ENCODE results near the gene KLHL26. TPM values are rescaled to one million over a fixed set of nuclear protein-coding genes. Genes with fewer than 3 reads are reported as not detected.

The KLHL26 gene
- total and polyA plus RNA-seq, 9 of the 15 experiments (the other 6 are each of a cell fraction or from before 2014, with no cell fraction given): 0.13 to 13.3 (median 1.4) TPM

GRCh38 chr19:18675779-18676178 lies 39.0 kb downstream of the KLHL26 start (continued):
- peak; percentile 69 to 73 (median 70) for TF ChIP-seq CTCF (IDR thresholded peaks at IDR 0.05 in 2 of 3, conservative IDR thresholded peaks at IDR 0.05 in 1 of 3; ENCODE audit: insufficient read depth in 2 of 3, low read depth in 1 of 3, low read length in 3 of 3)
- no peak for TF ChIP-seq FOXM1 (IDR thresholded peaks at IDR 0.05; ENCODE audit: low read depth)
- TF ChIP-seq FOXM1 (CRISPR knock-in tag; IDR thresholded peaks at IDR 0.05; ENCODE audit: low read depth): no peak
- peak; percentile 37; the same call in 1 of the 2 replicates for TF ChIP-seq STAG1 (CRISPR knock-in tag; IDR thresholded peaks at IDR 0.05; ENCODE audit: borderline replicate concordance)
- TF ChIP-seq MAZ (CRISPR knock-in tag; conservative IDR thresholded peaks at IDR 0.05 in 1 of 2, IDR thresholded peaks at IDR 0.05 in 1 of 2): peak in 1 of 2 experiments; percentile 63; a peak in 2 of 4 replicates
- 0 out of 2 replicates have a peak, but pooled peaks have one; percentile 24 for TF ChIP-seq ARID2 (IDR thresholded peaks at IDR 0.05)
- no peak for TF ChIP-seq KAT2B (IDR thresholded peaks at IDR 0.05; ENCODE audit: low read depth, low read length)
- TF ChIP-seq TARDBP (IDR thresholded peaks at IDR 0.05): no peak
- TF ChIP-seq, protein P1, sequence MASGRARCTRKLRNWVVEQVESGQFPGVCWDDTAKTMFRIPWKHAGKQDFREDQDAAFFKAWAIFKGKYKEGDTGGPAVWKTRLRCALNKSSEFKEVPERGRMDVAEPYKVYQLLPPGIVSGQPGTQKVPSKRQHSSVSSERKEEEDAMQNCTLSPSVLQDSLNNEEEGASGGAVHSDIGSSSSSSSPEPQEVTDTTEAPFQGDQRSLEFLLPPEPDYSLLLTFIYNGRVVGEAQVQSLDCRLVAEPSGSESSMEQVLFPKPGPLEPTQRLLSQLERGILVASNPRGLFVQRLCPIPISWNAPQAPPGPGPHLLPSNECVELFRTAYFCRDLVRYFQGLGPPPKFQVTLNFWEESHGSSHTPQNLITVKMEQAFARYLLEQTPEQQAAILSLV (tag; IDR thresholded peaks at IDR 0.05): no peak
- peak; percentile 54 to 75 for TF ChIP-seq RAD21 (CRISPR knock-in tag; conservative IDR thresholded peaks at IDR 0.05 in 1 of 2, IDR thresholded peaks at IDR 0.05 in 1 of 2)
- no peak for TF ChIP-seq DIDO1 (tag; IDR thresholded peaks at IDR 0.05; ENCODE audit: low read depth)
- no peak for TF ChIP-seq E2F3 (CRISPR knock-in tag; IDR thresholded peaks at IDR 0.05)
- TF ChIP-seq, protein P2, sequence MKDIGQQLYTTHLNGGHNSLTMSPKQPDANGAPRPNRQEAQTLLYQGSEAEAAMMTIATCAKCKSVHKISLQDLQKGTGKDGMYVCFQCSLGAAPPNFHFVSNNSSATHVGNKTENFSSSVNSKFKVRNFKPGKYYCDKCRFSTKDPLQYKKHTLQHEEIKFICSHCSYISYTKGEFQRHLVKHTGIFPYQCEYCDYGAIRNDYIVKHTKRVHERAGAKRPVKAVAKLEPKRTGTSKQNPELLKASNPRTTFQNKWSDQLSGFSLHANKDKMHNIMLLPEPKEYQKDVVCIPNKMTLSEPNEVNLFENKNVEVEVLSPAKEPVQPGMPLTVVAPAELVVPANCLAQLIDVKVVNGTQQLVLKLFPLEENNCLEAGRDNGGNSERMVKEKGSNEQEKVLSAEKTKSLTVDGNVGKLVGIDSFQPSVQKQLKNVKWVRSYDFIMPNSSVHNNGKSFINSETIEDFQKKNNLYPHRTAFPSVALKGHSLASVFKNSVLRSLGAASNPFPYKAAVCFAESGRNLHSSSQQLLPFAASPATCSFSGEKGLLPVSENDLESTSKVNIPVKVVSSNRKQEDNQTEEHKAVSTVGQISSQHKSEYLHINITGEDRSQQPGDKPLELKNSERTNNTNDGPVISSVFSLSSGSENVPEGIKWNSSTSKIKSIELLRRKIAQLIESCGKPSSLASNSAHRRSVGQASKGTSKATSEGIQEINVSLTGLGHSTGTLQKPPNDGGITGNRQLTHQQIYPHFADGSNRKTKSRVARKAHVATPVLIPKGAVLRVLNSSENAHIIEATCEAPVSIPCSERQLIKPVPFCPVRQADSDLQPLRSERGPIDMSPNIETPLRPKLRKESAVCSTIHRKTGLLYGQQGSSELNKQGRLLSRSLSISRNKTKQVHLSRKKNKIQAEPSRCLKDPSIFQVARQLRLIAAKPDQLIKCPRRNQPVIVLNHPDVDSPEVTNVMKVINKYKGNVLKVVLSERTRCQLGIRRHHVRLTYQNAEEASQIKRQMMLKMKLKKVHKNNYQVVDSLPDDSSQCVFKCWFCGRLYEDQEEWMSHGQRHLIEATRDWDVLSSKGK (CRISPR knock-in tag; IDR thresholded peaks at IDR 0.05): no peak
- TF ChIP-seq ZNF239 (CRISPR knock-in tag; IDR thresholded peaks at IDR 0.05): no peak
- TF ChIP-seq ZSCAN32 (CRISPR knock-in tag; IDR thresholded peaks at IDR 0.05): no peak
